GM18498 (cell line): ENCODE results near the gene CCDC68.

ENCODE experiments used
- ATAC-seq: cut with Tn5 transposase; IDR thresholded peaks from one replicate; pipeline ENCODE4 v1.9.1; 2021; ENCODE audit warnings: mild to moderate bottlenecking, moderate library complexity; ENCODE audit not compliant: unreplicated experiment

Gene CCDC68

DNA sequence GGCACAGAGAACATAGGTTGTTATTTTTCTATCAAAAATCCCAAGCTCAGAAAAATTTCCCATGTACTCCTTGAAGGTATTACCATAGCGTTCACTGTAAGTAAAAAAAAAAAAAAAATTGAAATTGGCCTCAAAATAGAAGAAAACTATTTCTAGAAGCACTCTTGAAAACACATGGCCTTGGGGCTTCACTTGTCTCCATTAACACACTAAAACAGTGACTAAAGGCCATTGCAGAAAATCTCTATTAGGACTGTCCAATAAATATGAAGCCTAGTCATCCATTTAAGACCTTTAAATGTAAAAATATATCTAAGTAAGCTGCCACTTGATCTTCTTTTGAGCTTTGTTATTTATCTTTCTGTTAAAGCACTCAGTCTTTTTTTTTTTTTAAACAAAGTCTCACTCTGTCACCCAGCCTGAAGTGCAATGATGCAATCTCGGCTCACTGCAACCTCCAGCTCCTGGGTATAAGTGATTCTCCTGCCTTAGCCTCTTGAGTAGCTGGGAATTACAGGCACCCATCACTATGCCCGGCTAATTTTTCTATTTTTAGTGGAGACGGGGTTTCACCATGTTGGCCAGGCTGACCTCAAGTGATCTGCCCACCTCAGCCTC lies 35.8 kb downstream of the CCDC68 start:
- no peak for ATAC-seq

DNA sequence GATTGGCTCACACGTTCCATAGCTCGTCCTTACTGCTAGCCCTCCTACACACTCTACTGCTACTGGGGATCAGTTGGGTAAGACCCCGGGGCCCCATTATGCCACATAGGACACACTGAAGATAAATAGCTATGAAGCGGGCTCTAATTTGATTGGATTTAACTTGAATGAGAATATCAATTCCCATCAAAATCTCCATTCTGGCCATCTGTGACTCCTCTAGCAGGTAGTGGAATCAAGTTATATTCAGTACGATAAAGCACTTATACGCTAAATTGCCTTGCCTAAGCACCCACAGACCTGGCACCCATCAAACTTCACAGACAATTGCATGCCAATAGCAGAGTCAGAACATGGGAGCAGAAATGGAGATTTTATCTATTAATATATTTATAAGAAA lies 39.8 kb downstream of the CCDC68 start:
- ATAC-seq, result no peak

DNA sequence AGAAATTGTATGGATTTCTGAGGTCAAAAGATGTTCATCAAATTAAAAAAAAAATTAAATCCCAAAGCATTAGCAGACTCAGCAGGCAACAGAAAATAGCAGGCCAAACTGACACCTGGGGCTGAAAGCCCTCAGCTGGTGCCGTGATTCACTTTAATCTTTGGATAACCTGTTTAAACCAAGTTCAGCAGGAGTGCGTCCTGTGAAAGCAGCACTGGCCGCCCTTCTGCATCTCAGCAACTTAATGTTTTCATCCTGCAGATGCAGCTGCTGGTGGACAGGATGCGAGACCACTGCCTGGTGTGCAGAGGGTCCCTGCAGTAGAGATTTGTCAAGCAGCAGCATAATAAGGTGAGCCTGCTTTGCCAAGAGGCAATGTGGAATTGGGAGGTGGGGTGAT lies 41.2 kb downstream of the CCDC68 start:
- ATAC-seq, result no peak

DNA sequence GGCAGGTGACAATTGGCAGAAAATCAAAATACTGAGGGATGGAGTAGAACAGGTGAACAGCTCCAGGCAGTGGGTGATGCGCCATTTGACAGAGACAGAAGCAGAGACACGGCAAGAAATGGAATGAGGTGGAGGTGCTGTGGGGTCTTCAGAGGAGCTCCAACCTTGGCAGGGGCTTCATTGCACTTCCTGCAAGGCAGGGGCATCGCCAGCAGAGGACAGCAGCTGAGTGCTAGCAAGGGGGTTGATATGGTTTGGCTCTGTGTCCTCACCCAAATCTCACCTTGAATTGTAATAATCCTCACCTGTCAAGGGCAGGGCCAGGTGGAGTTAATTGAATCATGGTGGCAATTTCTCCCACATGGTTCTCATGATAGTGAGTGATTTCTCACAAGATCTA lies 42.8 kb downstream of the CCDC68 start:
- no peak for ATAC-seq

DNA sequence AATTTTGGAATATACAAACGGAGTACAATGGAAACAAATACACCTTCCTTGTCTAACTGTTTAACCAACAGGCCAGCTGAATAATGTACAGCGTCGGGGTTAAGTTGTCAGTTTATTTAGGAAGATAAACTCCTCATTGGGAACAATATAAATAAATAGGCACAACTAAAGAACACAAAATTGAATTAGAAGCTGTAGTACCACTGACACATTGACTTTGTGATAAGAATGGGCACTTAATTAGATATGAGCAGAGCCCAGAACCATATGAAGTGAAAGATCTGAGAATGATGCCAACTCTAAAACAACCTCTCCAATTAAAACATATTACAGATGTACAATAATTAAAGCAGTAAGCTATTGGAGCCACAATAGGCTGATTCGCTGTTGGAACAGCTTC lies 44.4 kb downstream of the CCDC68 start:
- ATAC-seq, result no peak

DNA sequence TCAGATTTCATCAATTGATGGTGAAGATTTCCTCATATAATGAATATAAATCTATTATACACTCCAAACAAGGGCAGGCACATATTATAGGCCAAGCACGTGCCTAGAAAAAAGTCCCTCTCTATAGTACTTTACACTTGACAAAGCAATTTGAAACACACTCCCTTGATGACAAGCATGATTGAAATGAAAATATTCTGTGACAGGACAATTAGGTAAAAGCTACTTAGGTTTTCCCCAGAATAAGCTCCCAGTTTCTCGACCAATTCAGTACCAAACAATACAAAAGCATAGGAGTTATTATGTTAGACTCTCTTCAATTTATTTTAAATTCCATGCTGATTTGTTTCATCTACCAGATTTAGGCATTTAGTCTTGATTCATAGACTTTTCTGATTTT lies 47.7 kb downstream of the CCDC68 start:
- no peak for ATAC-seq

DNA sequence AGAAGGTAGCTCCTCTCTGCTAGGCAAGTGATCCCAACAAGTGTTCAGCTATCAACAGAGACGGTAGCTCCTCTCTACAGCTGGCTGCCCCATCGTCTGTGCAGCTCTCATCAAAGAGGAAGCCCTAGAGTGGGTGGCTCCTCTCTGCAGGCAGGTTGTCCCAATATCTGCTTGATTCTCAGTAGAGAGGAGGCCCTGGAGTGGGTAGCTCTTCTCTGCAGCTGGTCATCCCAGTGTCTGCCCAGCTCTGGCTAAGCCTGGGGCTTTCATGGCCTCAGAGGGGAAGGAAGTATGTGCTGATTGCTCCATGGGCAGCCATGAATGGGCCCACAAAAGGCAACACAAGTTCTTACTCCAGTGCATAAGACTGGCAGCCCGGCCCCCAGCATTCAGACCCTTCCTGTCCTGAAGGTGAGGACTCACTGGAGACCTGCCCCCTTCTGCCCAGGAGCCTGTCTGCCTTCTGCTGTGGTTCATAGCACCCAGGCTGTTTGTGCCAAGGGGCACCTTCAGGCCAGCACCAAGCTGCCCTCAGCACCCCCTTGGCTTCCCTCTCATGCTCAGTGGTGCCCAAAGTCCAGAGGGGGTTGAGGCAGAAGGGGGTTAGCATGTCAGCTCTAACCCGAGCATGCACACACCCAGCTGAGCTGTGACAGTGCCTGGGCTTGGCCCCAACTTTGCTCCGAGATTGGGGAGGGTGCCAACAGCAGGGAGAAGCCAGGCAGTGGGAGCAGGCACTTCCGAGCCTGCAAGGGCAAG lies 48.9 kb downstream of the CCDC68 start:
- ATAC-seq, result no peak

DNA sequence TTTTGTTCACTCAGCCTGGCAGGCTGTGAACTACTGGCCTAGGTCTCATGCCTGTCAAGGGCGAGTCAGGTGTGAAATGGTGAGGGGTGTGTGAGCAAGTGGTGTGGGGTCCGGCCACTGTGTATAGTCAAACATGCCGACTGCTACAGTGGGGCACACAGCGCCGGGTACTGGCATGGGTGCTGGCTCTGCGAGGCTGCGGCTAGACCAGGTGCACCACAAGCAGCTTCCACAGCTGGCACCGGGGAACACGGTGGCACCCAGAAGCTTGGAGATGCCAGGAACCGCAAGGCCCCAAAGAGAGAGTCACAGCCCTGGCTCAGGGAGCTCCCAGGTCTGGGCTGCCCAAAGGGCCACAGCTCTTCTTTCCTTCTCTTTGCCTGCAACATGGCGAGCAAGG lies 49.7 kb downstream of the CCDC68 start:
- ATAC-seq, result no peak

DNA sequence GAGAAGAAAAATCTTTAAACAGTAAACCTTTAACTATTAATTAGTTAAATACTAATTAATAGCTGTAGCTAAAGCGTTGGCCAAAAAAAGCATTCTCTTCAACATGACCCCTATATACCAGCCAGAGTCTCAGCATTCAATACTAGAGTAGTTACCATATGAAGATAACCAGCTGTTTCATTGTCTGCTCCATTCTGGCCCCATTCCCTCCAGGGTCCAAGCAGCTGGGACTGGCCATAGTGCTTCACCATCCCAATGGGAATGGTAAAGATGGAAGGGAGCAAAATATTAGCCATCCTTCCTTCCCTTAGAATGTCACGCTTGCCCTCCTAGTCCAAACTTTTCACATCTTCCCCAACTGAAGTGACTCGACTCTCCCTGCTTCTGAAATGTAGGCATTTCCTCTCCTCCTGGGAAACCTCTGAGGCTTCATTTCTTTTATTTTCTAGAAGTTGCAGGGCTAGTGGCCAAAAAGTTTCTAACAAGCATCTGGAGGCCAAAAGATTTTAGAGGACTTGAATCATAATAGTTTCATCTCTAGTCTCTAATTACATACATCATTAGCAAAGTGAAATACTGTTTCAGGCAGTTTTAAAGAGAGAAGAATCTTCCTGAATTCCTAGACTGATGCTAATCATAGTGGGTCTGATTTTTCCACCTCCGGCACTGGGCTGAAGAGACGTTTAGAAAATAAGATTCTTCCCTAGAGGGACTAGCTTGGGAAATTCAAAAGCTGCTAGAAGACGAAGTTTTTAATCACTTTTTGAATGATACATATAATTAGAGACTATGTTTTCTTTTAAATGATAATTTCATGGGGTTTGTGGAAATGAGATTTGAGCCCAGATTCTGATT lies 52.7 kb downstream of the CCDC68 start:
- ATAC-seq, result no peak

DNA sequence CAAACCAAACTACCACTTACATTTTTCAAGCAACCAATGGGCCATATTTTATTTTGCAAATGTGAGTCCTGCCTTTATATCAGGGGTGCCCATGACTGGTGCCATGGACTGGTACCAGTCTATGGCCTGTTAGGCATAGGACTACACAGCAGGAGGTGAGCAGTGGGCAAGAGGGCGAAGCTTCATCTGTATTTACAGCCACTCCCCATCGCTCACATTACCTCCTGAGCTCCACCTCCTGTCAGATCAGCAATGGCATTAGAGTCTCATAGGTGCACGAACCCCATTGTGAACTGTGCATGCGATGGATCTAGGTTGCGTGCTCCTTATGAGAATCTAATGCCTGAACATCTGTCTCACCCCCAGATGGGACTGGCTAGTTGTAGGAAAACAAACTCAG lies 53.6 kb downstream of the CCDC68 start:
- no peak for ATAC-seq

DNA sequence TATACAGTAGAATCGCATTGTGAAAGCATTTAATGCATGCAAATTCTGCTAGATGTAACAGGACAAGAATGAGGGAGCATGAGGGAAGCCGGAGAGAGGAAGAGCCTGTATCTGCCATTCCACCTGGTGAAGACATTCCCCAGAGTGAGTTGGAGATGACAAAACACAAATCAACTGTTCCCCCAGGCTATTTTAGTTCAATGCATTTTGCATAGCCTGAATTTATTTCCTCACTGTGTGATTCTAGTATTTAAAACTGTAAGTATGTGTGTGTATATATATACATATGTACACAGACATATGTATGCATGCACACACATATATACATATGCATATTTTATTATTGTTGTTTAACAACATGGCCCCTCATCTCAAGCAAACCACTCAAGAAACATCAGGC lies 54.7 kb downstream of the CCDC68 start:
- ATAC-seq, result no peak

DNA sequence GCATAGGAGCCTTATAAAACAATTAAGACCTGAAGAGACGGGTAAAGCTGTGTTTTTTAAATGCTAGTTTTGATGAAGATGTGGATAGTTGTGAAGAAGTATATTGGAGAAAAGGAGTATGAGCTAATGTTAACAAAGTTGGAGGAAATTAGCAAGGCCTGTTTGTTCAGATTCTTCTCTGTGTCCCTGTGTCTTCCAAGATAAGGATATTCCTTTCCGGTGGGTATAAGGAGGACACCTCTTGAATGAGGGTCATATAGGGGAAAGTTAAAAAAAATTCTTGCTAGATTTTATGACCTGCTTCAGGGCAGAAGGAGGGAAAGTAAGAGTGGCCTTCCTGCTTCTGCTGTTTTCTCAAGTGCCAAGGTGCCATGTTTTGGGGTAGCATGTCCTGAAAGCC lies 59.0 kb downstream of the CCDC68 start:
- ATAC-seq, result no peak

DNA sequence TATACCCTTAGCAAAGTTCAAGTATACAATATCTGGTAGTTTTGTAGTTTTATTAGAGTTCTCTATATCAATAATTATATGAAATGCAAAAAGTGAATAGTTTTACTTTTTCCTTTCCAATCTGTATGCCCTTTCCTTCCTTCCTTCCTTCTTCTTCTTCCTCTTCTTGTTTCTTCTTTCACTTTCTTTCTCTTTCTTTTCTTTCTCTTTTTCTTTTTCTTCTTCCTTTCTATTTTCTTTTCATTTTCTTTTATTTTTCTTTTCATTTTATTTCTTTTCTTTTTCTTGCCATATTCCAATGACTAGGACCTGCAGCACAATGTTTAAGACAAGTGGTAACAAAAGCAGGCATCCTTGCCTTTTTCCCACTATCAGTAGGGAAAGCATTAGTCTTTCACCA lies 59.8 kb downstream of the CCDC68 start:
- no peak for ATAC-seq

DNA sequence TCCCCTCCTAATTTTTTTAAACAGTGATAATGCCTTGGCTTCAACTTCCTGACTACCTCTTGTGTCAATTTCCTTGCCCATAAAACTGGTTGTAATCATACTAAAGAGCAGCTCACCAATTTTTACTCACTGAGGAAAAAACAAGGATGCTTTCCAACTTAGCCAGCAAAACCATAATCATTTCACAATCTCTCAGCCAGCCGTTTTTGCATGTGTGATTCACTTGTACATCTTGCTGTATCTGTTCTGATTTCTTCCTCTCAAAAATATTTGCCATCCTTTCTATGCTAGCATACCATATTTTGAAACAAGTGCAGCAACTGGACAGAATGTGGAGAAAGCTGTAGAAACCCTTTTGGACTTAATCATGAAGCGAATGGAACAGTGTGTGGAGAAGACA lies 70.3 kb downstream of the CCDC68 start:
- ATAC-seq, result no peak

DNA sequence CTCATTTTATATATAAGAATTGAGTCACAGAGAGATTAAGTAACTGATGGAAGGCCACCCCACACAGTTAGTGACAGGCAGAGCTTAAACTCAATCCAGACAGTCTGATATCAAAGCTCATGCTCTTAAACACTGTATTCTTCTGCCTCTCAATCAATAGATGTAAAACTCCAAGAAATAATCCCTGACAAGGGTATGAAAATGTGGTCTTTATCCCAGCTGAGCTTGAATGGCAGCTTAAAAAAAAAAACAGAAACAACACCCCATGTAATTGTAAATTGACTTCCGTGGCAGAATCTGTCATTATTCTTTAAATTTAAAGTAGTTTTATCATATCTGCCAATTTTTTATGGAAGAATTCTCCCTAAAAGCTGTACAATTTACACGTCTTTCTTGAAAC lies 70.9 kb downstream of the CCDC68 start:
- no peak for ATAC-seq

DNA sequence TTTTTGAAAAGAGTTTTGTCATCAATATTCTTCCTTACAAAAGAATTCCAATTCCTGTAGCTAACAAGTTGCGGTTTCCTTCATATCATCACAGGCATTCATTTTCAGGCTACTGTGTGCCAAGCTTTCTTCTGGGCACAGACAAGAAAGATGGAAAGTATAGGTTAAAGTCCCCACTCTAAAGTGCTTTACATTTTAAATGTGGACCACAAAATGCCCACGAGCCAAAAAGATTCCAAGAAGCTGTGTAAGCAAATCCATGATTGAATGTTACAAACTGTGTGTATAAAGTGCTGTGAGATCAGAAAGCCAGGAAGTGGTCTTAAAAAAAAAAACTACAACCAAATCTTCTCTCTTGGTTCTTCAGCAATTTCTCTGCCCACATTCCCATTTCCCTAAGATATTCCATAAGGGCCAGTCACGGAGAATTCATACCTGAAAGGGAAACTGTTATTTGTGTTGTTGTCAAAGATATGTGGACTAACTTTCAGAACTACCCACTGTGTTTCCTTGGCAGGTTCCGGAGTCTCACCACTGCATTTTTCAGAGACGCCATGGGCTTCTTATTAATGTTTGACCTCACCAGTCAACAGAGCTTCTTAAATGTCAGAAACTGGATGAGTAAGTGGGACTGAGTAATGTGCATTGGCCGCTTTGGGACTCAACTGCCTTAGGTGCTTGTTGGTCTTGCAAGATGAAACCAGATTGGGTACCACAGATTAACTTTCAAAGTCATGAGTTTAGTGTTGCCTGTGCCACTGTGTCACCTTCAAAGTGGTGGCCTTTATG lies 75.3 kb downstream of the CCDC68 start:
- ATAC-seq, result no peak

DNA sequence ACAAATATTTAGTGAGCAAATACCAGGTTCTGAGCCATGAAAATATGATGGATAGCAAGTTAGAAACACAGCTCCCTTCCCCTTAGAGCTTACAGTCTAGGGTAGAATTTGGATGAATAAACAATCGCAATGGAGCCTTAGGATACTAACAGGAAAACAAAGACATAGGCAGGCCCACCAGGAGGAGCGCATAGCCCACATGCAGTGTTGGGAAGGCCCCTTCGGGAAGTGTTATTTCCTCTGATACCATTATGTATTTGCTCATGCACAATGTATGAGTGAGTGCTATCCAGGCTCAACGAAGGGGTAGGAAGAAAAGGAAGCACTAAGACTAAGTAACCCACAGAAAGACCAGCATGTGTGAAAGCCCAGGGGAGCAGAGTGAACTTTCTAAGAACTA lies 76.9 kb downstream of the CCDC68 start:
- no peak for ATAC-seq

DNA sequence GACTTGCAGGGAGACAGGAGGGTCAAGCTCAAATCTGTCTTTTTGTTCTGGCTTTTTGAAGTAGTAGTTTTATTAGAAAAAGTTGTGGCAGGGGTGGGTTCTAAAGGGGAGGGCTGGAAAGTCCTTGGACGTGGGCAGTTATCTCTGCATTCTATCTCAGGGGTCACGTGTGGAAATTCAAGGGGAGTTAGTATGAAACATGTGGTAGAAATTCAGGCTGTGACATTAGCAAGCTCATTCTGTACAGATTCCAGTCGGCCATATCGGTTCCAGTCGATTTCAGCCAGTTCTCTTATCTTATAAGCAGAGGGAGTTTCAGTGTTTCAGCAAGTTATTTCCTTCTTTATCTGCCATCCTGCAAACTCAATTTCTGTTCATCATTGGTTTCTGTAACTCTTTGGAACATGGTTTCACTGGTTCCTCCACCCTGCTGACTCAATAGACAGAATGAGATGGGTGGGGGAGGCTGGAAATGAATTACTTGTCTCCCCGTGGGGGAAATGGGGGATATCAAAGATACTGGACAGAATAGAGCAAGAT lies 78.0 kb downstream of the CCDC68 start:
- ATAC-seq, result no peak

DNA sequence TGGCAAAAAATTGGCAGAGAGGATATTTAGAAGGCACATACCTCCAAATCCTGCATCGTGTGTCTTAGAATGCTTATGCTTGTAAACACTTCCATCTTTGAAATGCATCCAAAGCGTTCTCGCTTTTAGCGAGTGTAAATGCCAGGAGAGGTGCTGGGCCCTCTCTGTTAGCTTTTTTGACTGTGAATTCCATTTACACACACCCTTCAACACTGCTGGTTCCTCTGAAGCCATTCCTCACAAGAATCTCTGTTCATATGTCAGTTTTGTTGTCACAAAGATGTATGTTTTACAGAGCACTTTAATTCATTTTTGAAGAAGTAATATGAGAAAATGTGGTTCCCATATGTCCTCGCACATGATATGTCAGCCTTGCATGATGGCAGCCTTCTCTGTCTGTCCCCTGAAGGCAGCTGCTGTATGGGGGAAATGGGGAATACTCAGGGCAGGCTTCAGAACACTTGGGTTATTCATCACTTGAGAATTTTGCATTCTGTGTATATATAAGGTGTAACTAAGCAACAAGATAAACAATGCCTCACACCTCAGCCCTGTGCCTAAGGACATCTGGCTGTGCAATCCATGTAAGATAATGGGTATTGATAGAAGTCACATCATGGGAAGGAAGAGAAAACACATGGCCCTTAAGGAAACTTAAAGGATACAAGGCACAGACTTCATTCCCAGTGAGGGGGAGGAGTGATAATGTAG lies 78.7 kb downstream of the CCDC68 start:
- no peak for ATAC-seq

DNA sequence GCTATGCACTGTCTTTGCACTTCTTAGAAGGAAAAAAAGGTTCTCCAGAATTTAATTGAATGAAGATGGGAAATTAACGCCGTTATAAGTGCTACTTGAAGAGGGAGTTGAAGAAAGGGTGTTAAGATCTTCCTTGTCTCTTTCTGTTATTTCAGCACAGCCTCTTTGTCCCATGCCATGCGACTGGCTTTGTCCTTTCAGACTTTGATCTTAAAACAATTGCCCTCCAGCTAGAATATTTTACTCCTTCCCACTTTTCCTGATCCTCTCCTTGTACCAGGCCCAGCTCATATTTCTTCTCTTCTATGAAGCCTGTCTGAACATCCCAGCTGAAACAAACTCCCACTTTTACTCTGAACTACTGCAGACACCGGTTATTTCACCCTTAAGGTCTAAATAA lies 79.6 kb downstream of the CCDC68 start:
- no peak for ATAC-seq
